ENCODE results near the gene CACNA1B. TPM values are rescaled to one million over a fixed set of nuclear protein-coding genes. Genes with fewer than 3 reads are reported as not detected.

CACNA1B gene
- total and polyA plus RNA-seq, 2 of the 13 experiments (the other 11 are each of a cell fraction or from before 2014, with no cell fraction given) = under 0.01 to 0.04 TPM

DNA sequence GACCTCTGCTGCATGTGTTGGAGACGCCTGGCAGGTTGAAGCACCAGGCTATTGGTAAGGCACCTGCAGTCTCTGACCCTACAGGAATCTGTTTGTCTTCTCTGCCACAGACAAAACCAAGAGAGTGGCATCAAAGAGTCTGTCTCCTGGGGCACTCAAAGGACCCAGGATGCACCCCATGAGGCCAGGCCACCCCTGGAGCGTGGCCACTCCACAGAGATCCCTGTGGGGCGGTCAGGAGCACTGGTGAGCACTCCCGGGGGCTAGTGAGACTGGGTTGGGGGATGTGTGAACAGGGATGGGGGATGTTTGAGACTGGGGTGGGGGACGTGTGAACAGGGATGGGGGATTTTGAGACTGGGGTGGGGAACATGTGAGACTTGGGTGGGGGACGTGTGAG, 240.3 kb downstream of the CACNA1B start:
- H3K27me3 ChIP-seq (ENCODE audit: control insufficient read depth in 1 of 2, insufficient read depth in 2 of 2, low read length in 2 of 2) = peaks cover 6 to 67% of the 10 kb centered on the region in 2 experiments; a peak in 3 of 5 replicates
- no peak overlapping the region for H2AFZ ChIP-seq (ENCODE audit: low read length)
- ATAC-seq = no peak
- H3K9me3 ChIP-seq (ENCODE audit: low read length) = no peaks in the 10 kb centered on the region
- POLR2A ChIA-PET = no interaction called here
- H3K36me3 ChIP-seq (replicated peaks in 1 of 2; ENCODE audit: control insufficient read depth in 1 of 2, insufficient read depth in 2 of 2, low read length in 2 of 2) = no peaks in the 10 kb centered on the region
- no TSS peak for BruUV-seq (replicated peaks)
- H4K20me1 ChIP-seq (ENCODE audit: insufficient read depth, low read length) = 0 out of 2 replicates have a peak, but pooled peaks cover 2% of the 10 kb centered on the region
- intact Hi-C loops (cut with micrococcal nuclease; ENCODE audit: unreplicated experiment) (no loop called here), in situ Hi-C loops (cut with HindIII; ENCODE audit: extremely low pct_ligation_motif_present, low pct_unique_long_range_greater_than_20kb) (no loop called here)
- no peak for FAIRE-seq
- no peak for DNase-seq (ENCODE audit: low spot score)
- H3K4me1 ChIP-seq (ENCODE audit: insufficient read depth, low read length) = no peaks in the 10 kb centered on the region
- H3K79me2 ChIP-seq (ENCODE audit: insufficient read depth, low read length) = no peaks in the 10 kb centered on the region
- no peak overlapping the region for H3K27ac ChIP-seq (ENCODE audit: extremely low read length, insufficient read depth, low read length)
- CTCF ChIA-PET (ENCODE audit: low intra/inter-chr PET ratio, low total read pairs) = no interaction called here
- H3K4me2 ChIP-seq (ENCODE audit: low read depth, low read length) = no peak overlapping the region
- no peak for TF ChIP-seq ZNF343 (CRISPR knock-in tag; IDR thresholded peaks at IDR 0.05)
- no peak for TF ChIP-seq GABPB1 (CRISPR knock-in tag; IDR thresholded peaks at IDR 0.05)
- TF ChIP-seq, protein P1, sequence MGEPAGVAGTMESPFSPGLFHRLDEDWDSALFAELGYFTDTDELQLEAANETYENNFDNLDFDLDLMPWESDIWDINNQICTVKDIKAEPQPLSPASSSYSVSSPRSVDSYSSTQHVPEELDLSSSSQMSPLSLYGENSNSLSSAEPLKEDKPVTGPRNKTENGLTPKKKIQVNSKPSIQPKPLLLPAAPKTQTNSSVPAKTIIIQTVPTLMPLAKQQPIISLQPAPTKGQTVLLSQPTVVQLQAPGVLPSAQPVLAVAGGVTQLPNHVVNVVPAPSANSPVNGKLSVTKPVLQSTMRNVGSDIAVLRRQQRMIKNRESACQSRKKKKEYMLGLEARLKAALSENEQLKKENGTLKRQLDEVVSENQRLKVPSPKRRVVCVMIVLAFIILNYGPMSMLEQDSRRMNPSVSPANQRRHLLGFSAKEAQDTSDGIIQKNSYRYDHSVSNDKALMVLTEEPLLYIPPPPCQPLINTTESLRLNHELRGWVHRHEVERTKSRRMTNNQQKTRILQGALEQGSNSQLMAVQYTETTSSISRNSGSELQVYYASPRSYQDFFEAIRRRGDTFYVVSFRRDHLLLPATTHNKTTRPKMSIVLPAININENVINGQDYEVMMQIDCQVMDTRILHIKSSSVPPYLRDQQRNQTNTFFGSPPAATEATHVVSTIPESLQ (CRISPR knock-in tag; conservative IDR thresholded peaks at IDR 0.05) = no peak
- TF ChIP-seq, protein P2, sequence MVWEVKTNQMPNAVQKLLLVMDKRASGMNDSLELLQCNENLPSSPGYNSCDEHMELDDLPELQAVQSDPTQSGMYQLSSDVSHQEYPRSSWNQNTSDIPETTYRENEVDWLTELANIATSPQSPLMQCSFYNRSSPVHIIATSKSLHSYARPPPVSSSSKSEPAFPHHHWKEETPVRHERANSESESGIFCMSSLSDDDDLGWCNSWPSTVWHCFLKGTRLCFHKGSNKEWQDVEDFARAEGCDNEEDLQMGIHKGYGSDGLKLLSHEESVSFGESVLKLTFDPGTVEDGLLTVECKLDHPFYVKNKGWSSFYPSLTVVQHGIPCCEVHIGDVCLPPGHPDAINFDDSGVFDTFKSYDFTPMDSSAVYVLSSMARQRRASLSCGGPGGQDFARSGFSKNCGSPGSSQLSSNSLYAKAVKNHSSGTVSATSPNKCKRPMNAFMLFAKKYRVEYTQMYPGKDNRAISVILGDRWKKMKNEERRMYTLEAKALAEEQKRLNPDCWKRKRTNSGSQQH (CRISPR knock-in tag; IDR thresholded peaks at IDR 0.05; ENCODE audit: low read depth) = no peak
- no peak for TF ChIP-seq ZNF883 (CRISPR knock-in tag; IDR thresholded peaks at IDR 0.05; ENCODE audit: not compliant biosample characterization)
- TF ChIP-seq, protein P3, sequence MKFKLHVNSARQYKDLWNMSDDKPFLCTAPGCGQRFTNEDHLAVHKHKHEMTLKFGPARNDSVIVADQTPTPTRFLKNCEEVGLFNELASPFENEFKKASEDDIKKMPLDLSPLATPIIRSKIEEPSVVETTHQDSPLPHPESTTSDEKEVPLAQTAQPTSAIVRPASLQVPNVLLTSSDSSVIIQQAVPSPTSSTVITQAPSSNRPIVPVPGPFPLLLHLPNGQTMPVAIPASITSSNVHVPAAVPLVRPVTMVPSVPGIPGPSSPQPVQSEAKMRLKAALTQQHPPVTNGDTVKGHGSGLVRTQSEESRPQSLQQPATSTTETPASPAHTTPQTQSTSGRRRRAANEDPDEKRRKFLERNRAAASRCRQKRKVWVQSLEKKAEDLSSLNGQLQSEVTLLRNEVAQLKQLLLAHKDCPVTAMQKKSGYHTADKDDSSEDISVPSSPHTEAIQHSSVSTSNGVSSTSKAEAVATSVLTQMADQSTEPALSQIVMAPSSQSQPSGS (CRISPR knock-in tag; IDR thresholded peaks at IDR 0.05) = no peak
- no peak for TF ChIP-seq NCOR1 (IDR thresholded peaks at IDR 0.05; ENCODE audit: borderline replicate concordance, low read length)
- no peak for TF ChIP-seq ATF7 (IDR thresholded peaks at IDR 0.05)
- TF ChIP-seq ATF7 (CRISPR knock-in tag; IDR thresholded peaks at IDR 0.05) = no peak
- TF ChIP-seq, protein P4, sequence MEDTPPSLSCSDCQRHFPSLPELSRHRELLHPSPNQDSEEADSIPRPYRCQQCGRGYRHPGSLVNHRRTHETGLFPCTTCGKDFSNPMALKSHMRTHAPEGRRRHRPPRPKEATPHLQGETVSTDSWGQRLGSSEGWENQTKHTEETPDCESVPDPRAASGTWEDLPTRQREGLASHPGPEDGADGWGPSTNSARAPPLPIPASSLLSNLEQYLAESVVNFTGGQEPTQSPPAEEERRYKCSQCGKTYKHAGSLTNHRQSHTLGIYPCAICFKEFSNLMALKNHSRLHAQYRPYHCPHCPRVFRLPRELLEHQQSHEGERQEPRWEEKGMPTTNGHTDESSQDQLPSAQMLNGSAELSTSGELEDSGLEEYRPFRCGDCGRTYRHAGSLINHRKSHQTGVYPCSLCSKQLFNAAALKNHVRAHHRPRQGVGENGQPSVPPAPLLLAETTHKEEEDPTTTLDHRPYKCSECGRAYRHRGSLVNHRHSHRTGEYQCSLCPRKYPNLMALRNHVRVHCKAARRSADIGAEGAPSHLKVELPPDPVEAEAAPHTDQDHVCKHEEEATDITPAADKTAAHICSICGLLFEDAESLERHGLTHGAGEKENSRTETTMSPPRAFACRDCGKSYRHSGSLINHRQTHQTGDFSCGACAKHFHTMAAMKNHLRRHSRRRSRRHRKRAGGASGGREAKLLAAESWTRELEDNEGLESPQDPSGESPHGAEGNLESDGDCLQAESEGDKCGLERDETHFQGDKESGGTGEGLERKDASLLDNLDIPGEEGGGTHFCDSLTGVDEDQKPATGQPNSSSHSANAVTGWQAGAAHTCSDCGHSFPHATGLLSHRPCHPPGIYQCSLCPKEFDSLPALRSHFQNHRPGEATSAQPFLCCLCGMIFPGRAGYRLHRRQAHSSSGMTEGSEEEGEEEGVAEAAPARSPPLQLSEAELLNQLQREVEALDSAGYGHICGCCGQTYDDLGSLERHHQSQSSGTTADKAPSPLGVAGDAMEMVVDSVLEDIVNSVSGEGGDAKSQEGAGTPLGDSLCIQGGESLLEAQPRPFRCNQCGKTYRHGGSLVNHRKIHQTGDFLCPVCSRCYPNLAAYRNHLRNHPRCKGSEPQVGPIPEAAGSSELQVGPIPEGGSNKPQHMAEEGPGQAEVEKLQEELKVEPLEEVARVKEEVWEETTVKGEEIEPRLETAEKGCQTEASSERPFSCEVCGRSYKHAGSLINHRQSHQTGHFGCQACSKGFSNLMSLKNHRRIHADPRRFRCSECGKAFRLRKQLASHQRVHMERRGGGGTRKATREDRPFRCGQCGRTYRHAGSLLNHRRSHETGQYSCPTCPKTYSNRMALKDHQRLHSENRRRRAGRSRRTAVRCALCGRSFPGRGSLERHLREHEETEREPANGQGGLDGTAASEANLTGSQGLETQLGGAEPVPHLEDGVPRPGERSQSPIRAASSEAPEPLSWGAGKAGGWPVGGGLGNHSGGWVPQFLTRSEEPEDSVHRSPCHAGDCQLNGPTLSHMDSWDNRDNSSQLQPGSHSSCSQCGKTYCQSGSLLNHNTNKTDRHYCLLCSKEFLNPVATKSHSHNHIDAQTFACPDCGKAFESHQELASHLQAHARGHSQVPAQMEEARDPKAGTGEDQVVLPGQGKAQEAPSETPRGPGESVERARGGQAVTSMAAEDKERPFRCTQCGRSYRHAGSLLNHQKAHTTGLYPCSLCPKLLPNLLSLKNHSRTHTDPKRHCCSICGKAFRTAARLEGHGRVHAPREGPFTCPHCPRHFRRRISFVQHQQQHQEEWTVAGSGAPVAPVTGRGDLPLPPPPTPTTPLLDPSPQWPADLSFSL (CRISPR knock-in tag; IDR thresholded peaks at IDR 0.05) = no peak
- no peak for TF ChIP-seq RFXANK (CRISPR knock-in tag; IDR thresholded peaks at IDR 0.05)
- TF ChIP-seq ZNF577 (CRISPR knock-in tag; IDR thresholded peaks at IDR 0.05; ENCODE audit: borderline replicate concordance, low read depth) = no peak
- no peak for TF ChIP-seq ZNF468 (CRISPR knock-in tag; IDR thresholded peaks at IDR 0.05)
- no peak for TF ChIP-seq FOXK2 (IDR thresholded peaks at IDR 0.05)
- 4% methylated on average over 5 of the region's 6 CpGs for WGBS (ENCODE audit: low lambda C conversion rate)
- no peak overlapping the region for H3K9ac ChIP-seq (ENCODE audit: insufficient read depth, low read depth, low read length)
- H3K4me3 ChIP-seq (replicated peaks in 1 of 3; ENCODE audit: insufficient read depth in 1 of 3, low read depth in 2 of 3, low read length in 3 of 3) = no peak overlapping the region

Measured in HepG2 (cell line).